ENCODE data around the gene PPM1H.

GRCh38 chr12:62861586-62861985 lies 73.4 kb downstream of the PPM1H start:
- TF ChIP-seq CTCF (IDR thresholded peaks at IDR 0.05) (no peak), POLR2A (IDR thresholded peaks at IDR 0.05; ENCODE audit: low read depth) (no peak), POLR2AphosphoS5 (IDR thresholded peaks at IDR 0.05) (no peak), EP300 (IDR thresholded peaks at IDR 0.05) (no peak)
